ENCODE measurements around the gene ANAPC16.
"Not testable (repeated sequence)": the region's sequence is repeated elsewhere in the genome, so short reads cannot be mapped to it uniquely, and the experiment has no call there.

GRCh38 chr10:72208526-72208925, 7.3 kb upstream of the ANAPC16 start:
- TF ChIP-seq CTCF, POLR2A (IDR thresholded peaks at IDR 0.05): not testable (repeated sequence)
